ENCODE measurements around the gene FARSA. TPM values are rescaled to one million over a fixed set of nuclear protein-coding genes. Genes with fewer than 3 reads are reported as not detected.
"Not testable (repeated sequence)": the region's sequence is repeated elsewhere in the genome, so short reads cannot be mapped to it uniquely, and the experiment has no call there.

The FARSA gene
- total and polyA plus RNA-seq, 2 of the 8 experiments (the other 6 are each of a cell fraction or from before 2014, with no cell fraction given), result 61.0 to 103 TPM

- not testable (repeated sequence) for DNase-seq (ENCODE audit: low read depth in 1 of 2, low spot score in 2 of 2); H4K91ac ChIP-seq (replicated peaks; ENCODE audit: insufficient read length, low read length); H2AK5ac ChIP-seq (ENCODE audit: low read depth, low read length); H2BK120ac ChIP-seq (replicated peaks; ENCODE audit: low read depth, low read length); H3K23me2 ChIP-seq (ENCODE audit: low read depth, low read length); H2AFZ ChIP-seq (ENCODE audit: low read length); H3K27me3 ChIP-seq (replicated peaks in 1 of 4; ENCODE audit: control insufficient read depth in 3 of 4, extremely low read depth in 1 of 4, insufficient read depth in 3 of 4, low read length in 3 of 4); H3K56ac ChIP-seq (replicated peaks; ENCODE audit: insufficient read length, low read depth, low read length); H4K5ac ChIP-seq (ENCODE audit: insufficient read length, low read depth, low read length); H2BK12ac ChIP-seq (ENCODE audit: low read depth, low read length); H3K4ac ChIP-seq (replicated peaks; ENCODE audit: insufficient read length, low read depth, low read length); FAIRE-seq; H3K23ac ChIP-seq (ENCODE audit: insufficient read length); H2BK5ac ChIP-seq (ENCODE audit: low read depth, low read length); H2BK15ac ChIP-seq (ENCODE audit: low read length); H3K9me3 ChIP-seq (ENCODE audit: insufficient read depth in 2 of 2, low read depth in 1 of 2, low read length in 1 of 2); H4K8ac ChIP-seq (ENCODE audit: extremely low read depth, insufficient read depth, low read length); H4K20me1 ChIP-seq (replicated peaks in 1 of 2; ENCODE audit: control insufficient read depth in 1 of 2, insufficient read depth in 2 of 2, low read length in 2 of 2); H3K27ac ChIP-seq (ENCODE audit: low read depth, low read length); H3K9ac ChIP-seq (replicated peaks in 1 of 4; ENCODE audit: extremely low read depth in 1 of 4, low read depth in 3 of 4, low read length in 3 of 4); H3K79me1 ChIP-seq (ENCODE audit: low read depth, low read length); H3K4me3 ChIP-seq (ENCODE audit: extremely low read depth in 1 of 4, insufficient read depth in 2 of 4, low read depth in 3 of 4, low read length in 4 of 4); H3K14ac ChIP-seq (ENCODE audit: insufficient read length); H2BK20ac ChIP-seq (ENCODE audit: low read length); H3K18ac ChIP-seq (ENCODE audit: extremely low read depth, low read length); H3K4me1 ChIP-seq (replicated peaks in 1 of 4; ENCODE audit: control insufficient read depth in 3 of 4, insufficient read depth in 4 of 4, low read length in 3 of 4); H3K4me2 ChIP-seq (ENCODE audit: insufficient read depth in 1 of 2, low read depth in 2 of 2, low read length in 2 of 2)
- CTCF ChIA-PET (ENCODE audit: partially characterized antibody), result interaction anchor here (1.6 to 6.7 kb wide), 2 partner anchors 11 to 14 kb away, joined by 3 to 62 read pairs; no protein-coding TSS in a partner anchor
- Histone ChIP-seq H3K36me3 (ENCODE audit: control insufficient read depth in 2 of 4, insufficient read depth in 4 of 4, low read length in 3 of 4) (peaks cover 19 to 60% (median 32%) of the 10 kb centered on the region in 4 experiments), H3K79me2 (ENCODE audit: control insufficient read depth in 1 of 2, insufficient read depth in 2 of 2, low read length in 2 of 2) (peaks cover 4 to 37% of the 10 kb centered on the region in 2 experiments; a peak in 3 of 4 replicates)
- WGBS, 2 experiments (ENCODE audit: extremely low coverage in 1 of 2, insufficient coverage in 1 of 2, insufficient read length in 1 of 2, insufficient replicate concordance in 2 of 2, low coverage in 1 of 2, low lambda C conversion rate in 2 of 2, missing lambda C conversion rate in 1 of 2), result 94% methylated on average over 6 of the region's 6 CpGs; no CpG with 5 or more reads in 1 of the 2 experiments
- POLR2A ChIA-PET (ENCODE audit: partially characterized antibody), result interaction anchor here (0.6 to 8.1 kb wide), 16 partner anchors 10 to 147 kb away, joined by 3 to 71 read pairs (median 6); partner anchors contain the start of genes CALR, FARSA, GCDH and KLF1
Observed at GRCh38 chr19:12952050-12952449, 18.5 kb upstream of the FARSA start.
